Measurements from ENCODE around the gene CMTM2. TPM values are rescaled to one million over a fixed set of nuclear protein-coding genes. Genes with fewer than 3 reads are reported as not detected.

Gene CMTM2
- total RNA-seq, 2 donors from 2014 or later = not detected

DNA sequence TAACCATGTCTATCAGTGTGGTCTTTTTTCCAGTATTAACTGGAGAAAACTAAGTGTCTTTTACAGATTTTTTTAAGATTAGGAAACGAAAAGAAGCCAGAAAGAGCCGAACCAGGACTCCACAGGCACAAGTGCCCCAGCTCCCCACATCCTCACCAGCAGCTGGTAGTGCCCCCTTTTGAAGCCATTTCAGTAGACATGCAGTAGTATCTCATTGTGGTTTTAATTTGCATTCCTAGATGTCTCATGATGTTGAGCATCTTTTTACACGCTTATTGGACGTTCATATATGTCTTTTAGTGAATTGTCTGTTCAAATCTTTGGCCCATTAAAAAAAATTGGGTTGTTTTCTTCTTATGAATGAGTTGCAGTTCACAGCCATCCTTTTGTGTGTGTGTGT is 20.5 kb downstream of the CMTM2 start:
- DNase-seq (no peak), ATAC-seq (no peak)
- H3K27ac ChIP-seq = no peak overlapping the region
- no peak overlapping the region for H3K4me3 ChIP-seq
- no peaks in the 10 kb centered on the region for H3K27me3 ChIP-seq
- H3K4me1 ChIP-seq = peaks cover 6% of the 10 kb centered on the region
- TF ChIP-seq POLR2A (IDR thresholded peaks at IDR 0.05) = no peak
- TF ChIP-seq, protein P1, sequence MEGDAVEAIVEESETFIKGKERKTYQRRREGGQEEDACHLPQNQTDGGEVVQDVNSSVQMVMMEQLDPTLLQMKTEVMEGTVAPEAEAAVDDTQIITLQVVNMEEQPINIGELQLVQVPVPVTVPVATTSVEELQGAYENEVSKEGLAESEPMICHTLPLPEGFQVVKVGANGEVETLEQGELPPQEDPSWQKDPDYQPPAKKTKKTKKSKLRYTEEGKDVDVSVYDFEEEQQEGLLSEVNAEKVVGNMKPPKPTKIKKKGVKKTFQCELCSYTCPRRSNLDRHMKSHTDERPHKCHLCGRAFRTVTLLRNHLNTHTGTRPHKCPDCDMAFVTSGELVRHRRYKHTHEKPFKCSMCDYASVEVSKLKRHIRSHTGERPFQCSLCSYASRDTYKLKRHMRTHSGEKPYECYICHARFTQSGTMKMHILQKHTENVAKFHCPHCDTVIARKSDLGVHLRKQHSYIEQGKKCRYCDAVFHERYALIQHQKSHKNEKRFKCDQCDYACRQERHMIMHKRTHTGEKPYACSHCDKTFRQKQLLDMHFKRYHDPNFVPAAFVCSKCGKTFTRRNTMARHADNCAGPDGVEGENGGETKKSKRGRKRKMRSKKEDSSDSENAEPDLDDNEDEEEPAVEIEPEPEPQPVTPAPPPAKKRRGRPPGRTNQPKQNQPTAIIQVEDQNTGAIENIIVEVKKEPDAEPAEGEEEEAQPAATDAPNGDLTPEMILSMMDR (IDR thresholded peaks at IDR 0.05) = no peak
- no peaks in the 10 kb centered on the region for H3K36me3 ChIP-seq (replicated peaks in 1 of 2; ENCODE audit: insufficient read depth in 1 of 2, low read depth in 2 of 2)
- 91 to 96% methylated on average over 4 of the region's 4 CpGs for WGBS, 2 donors
- no peaks in the 10 kb centered on the region for H3K9me3 ChIP-seq
- intact Hi-C loops (cut with DNase I) = loop anchor here (10.0 kb wide), 2 partner anchors 195 to 265 kb away; no protein-coding TSS in a partner anchor

- intact Hi-C loops (cut with DNase I) = loop anchor here (10.0 kb wide), 2 partner anchors 196 to 264 kb away; no protein-coding TSS in a partner anchor
- ATAC-seq = no peak
Measured at GRCh38 chr16:66600477-66600876, 21.2 kb downstream of the CMTM2 start.

GRCh38 chr16:66601471-66601870 is 22.2 kb downstream of the CMTM2 start:
- Histone ChIP-seq H3K4me1 (peaks cover 15% of the 10 kb centered on the region), H3K4me3 (no peak overlapping the region), H3K27me3 (peaks cover 0 to 4% of the 10 kb centered on the region in 2 donors), H3K36me3 (replicated peaks in 1 of 2; ENCODE audit: insufficient read depth in 1 of 2, low read depth in 2 of 2) (no peaks in the 10 kb centered on the region), H3K9me3 (no peaks in the 10 kb centered on the region), H3K27ac (no peak overlapping the region)
- 92 to 95% methylated on average over 2 to 5 of the region's 5 CpGs for WGBS, 2 donors
- ATAC-seq (no peak), DNase-seq (no peak)
- TF ChIP-seq, protein P1 (IDR thresholded peaks at IDR 0.05) = no peak
- TF ChIP-seq POLR2A (IDR thresholded peaks at IDR 0.05) = no peak
- intact Hi-C loops (cut with DNase I) = loop anchor here (10.0 kb wide), 2 partner anchors 197 to 263 kb away; no protein-coding TSS in a partner anchor

More at GRCh38 chr16:66600477-66600876, 21.2 kb downstream of the CMTM2 start:
- H3K9me3 ChIP-seq = no peaks in the 10 kb centered on the region
- DNase-seq = no peak
- no peaks in the 10 kb centered on the region for H3K36me3 ChIP-seq (replicated peaks in 1 of 2; ENCODE audit: insufficient read depth in 1 of 2, low read depth in 2 of 2)
- WGBS, 2 donors = 94 to 100% methylated on average over 1 of the region's 1 CpG
- TF ChIP-seq POLR2A (IDR thresholded peaks at IDR 0.05) = no peak
- TF ChIP-seq, protein P1 (IDR thresholded peaks at IDR 0.05) = no peak
- peaks cover 0 to 4% of the 10 kb centered on the region in 2 donors for H3K27me3 ChIP-seq
- H3K4me1 ChIP-seq = peaks cover 13% of the 10 kb centered on the region
- no peak overlapping the region for H3K27ac ChIP-seq
- H3K4me3 ChIP-seq = no peak overlapping the region

DNA sequence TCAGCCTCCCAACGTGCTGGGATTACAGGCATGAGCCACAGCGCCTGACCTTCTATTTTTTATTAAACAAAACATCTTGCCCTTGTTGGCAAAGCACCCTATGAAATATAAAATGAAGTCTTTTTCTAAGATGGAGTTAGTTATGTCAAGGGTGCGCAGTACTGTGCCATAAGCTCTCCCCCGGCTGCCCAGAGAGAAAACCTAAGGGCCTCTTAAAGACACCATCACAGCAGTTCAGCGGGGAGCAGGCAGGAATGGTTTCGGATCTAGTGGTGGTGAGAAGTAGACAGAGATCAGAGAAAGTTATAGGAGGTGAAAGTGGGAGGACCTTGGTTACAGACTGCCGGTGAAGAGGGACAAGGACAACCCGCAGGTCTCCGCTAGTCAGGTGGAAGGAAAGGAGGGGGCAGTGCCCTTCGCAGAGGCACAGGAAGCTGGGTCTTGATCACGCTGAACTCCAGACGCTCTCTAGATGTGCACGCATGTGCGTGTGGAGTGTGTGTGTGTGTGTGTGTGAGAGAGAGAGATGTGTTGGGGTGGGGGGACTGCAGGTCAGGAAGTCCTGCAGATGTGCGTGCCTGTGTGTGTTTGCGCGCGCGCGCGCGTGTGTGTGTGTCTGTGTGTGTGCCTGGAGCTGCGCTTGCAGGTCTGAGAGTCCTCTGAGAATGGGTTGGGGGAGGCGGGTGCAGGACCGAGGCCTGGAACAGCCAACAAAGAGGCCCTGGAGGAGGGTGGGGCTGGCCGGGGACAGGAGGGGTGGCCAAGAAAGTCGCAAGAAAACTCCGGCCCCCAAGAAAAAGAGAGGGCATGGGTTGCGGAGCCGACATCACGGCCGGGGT is 24.5 kb downstream of the CMTM2 start:
- Histone ChIP-seq H3K9me3 (no peaks in the 10 kb centered on the region), H3K4me3 (no peak overlapping the region), H3K27me3 (peaks cover 0 to 4% of the 10 kb centered on the region in 2 donors), H3K36me3 (replicated peaks in 1 of 2; ENCODE audit: insufficient read depth in 1 of 2, low read depth in 2 of 2) (no peaks in the 10 kb centered on the region), H3K27ac (peak overlapping the region in 1 of 4 donors; percentile 58), H3K4me1 (peaks cover 20% of the 10 kb centered on the region)
- TF ChIP-seq, protein P1 (IDR thresholded peaks at IDR 0.05) = no peak
- no peak for TF ChIP-seq POLR2A (IDR thresholded peaks at IDR 0.05)
- ATAC-seq = no peak
- intact Hi-C loops (cut with DNase I) = loop anchor here (10.0 kb wide), 2 partner anchors 199 to 261 kb away; no protein-coding TSS in a partner anchor
- peak in 2 of 4 donors; percentile 36 to 49 for DNase-seq
- whole genome bisulfite sequencing, 2 donors = 34 to 59% methylated on average over 19 to 32 of the region's 32 CpGs
